H1 (cell line): ENCODE data around the gene NEDD4L. TPM values are rescaled to one million over a fixed set of nuclear protein-coding genes. Genes with fewer than 3 reads are reported as not detected.
A peak's percentile ranks its signal among the peaks of the same experiment; 100 is the strongest.

Source experiments
- ASH2L ChIP-seq: fragments of 200-600, 300-600 bp; sonication (generic); IDR thresholded peaks from one replicate; pipeline ENCODE4 v1.7.1; 2017; ENCODE audit warnings: low read length
- BACH1 ChIP-seq: IDR thresholded peaks from 2 replicates; pipeline ENCODE4 v1.6.1; 2012; ENCODE audit warnings: low read length, improper control_type of control experiment
- CHD7 ChIP-seq: fragments of 300-600 bp; sonication (generic); IDR thresholded peaks from 2 replicates; pipeline ENCODE4 v1.7.1; 2012; ENCODE audit warnings: low read length, moderate library complexity, mild to moderate bottlenecking, inconsistent platforms; ENCODE audit not compliant: insufficient replicate concordance
- KDM1A ChIP-seq: fragments of 200-600, 300-600 bp; sonication (generic); IDR thresholded peaks from 2 replicates; pipeline ENCODE4 v1.7.1; 2016; ENCODE audit warnings: mild to moderate bottlenecking, low read length, borderline replicate concordance
- POU5F1 ChIP-seq: IDR thresholded peaks from 2 replicates; pipeline ENCODE4 v1.6.1; 2011; ENCODE audit warnings: low read depth, mild to moderate bottlenecking, low read length, moderate library complexity
- polyA plus RNA-seq, 7 experiments: library from polyadenylated mRNA; depleted of rRNA in 3 of 7; stranded (reverse) in 5 of 7; unstranded in 2 of 7; fragments of >200 nt in 5 of 7; fragments of 200-250 nt in 2 of 7; gene quantifications; 1 replicate in 5 of 7; 2 replicates in 1 of 7; 4 replicates in 1 of 7; pipeline versions ENCODE4 v1.2.1 to v1.2.3, GENCODE V29; 2011 to 2013; ENCODE audit warnings: missing spikeins in 2 of 7, mixed read lengths in 2 of 7
- total RNA-seq: library from RNA; stranded (reverse); fragmentation: NEBNext Ultra II Directional; extraction: Animal tissue kit (Norgen Biotek cat#: 25700); gene quantifications from 2 replicates; pipeline ENCODE4 v1.2.1, GENCODE V29; 2021

NEDD4L gene
- total and polyA plus RNA-seq, 2 of the 8 experiments (the other 6 are each of a cell fraction or from before 2014, with no cell fraction given) = 37.3 to 69.8 TPM

GRCh38 chr18:58093311-58093803 lies 49.3 kb downstream of the NEDD4L start (continued):
- TF ChIP-seq CHD7 (no peak), BACH1 (no peak), POU5F1 (peak; percentile 85), KDM1A (no peak), ASH2L (no peak)
